Transverse colon (tissue), 4 donors: ENCODE measurements around the gene GSK3B. TPM values are rescaled to one million over a fixed set of nuclear protein-coding genes. Genes with fewer than 3 reads are reported as not detected.

Experiments used
- DNase-seq: peaks from one replicate; pipeline ENCODE4 v3.0.0-alpha.2; 2019
- H3K27ac ChIP-seq, 4 donors: fragments of 200-600 bp; sonication (generic); 2 replicates each; pipeline ENCODE4 v1.5.1; 2016 to 2018; ENCODE audit warnings: inconsistent platforms in 4 of 4
- H3K27me3 ChIP-seq: fragments of 200-600 bp; sonication (generic); 2 replicates; pipeline ENCODE4 v1.5.1; 2017; ENCODE audit warnings: inconsistent platforms
- H3K36me3 ChIP-seq, 4 donors: fragments of 200-600 bp; sonication (generic); 2 replicates each; pipeline ENCODE4 v1.5.1; 2017 to 2019; ENCODE audit warnings: inconsistent platforms in 4 of 4
- H3K4me1 ChIP-seq, 4 donors: fragments of 200-600 bp; sonication (generic); 2 replicates each; pipeline ENCODE4 v1.5.1; 2017 to 2020; ENCODE audit warnings: inconsistent platforms in 4 of 4
- H3K4me3 ChIP-seq, 4 donors: fragments of 200-600 bp; sonication (generic); 1 replicate in 1 of 4; 2 replicates in 3 of 4; pipeline versions ENCODE4 v1.5.1 to v1.6.1; 2017 to 2019; ENCODE audit warnings: inconsistent platforms in 4 of 4
- H3K9me3 ChIP-seq, 2 donors: fragments of 200-600 bp; sonication (generic); 2 replicates each; pipeline ENCODE4 v1.5.1; 2017 to 2019; ENCODE audit warnings: inconsistent platforms in 2 of 2
- EP300 ChIP-seq: sonication (generic); formaldehyde crosslinking; IDR thresholded peaks from one replicate; pipeline ENCODE4 v1.6.1; 2017; ENCODE audit warnings: antibody characterized with exemption, low read depth
- POLR2A ChIP-seq: fragments of 450-650 bp; IDR thresholded peaks from one replicate; pipeline ENCODE4 v1.6.1; 2016; ENCODE audit warnings: antibody characterized with exemption, mild to moderate bottlenecking, moderate library complexity
- POLR2AphosphoS5 ChIP-seq, 3 donors: sonication (generic); formaldehyde crosslinking; IDR thresholded peaks; one replicate each; pipeline ENCODE4 v1.6.1; 2016; ENCODE audit warnings: antibody characterized with exemption in 3 of 3
- WGBS, 2 donors: methylation state at CpG; one replicate each; pipeline ENCODE4 v1.1.5; 2018; ENCODE audit warnings: low coverage in 1 of 2; 5-methylcytosine and 5-hydroxymethylcytosine counted together
- in situ Hi-C, 4 donors: fragments of 200-750 bp; cut with MboI; loops; one replicate each; pipeline versions ENCODE4 v1.15.0 to v1.15.1; 2017; ENCODE audit warnings: low sequenced_read_pairs in 3 of 4, low pct_ligation_motif_present in 1 of 4, low pct_unique_long_range_greater_than_20kb in 1 of 4
- intact Hi-C: fragments of 100-400 bp; cut with DNase I; formaldehyde crosslinking; loops from one replicate; pipeline ENCODE4 v1.15.1; 2023; ENCODE audit warnings: low total_unique reads
- total RNA-seq, 4 donors: library from RNA; depleted of rRNA; stranded (reverse); fragments of >200 nt; gene quantifications; one replicate each; pipeline ENCODE4 v1.1.0, GENCODE V29; 2016
- TF ChIP-seq, protein P1 (sequence below), 5 experiments: fragments of 200-600 bp in 3 of 5; fragments of 450-650 bp in 2 of 5; sonication (generic) in 3 of 5; IDR thresholded peaks; 1 replicate in 2 of 5; 2 replicates in 3 of 5; pipeline ENCODE4 v1.5.1; 2016 to 2017; ENCODE audit warnings: antibody characterized with exemption in 5 of 5, inconsistent platforms in 3 of 5, mild to moderate bottlenecking in 2 of 5, moderate library complexity in 1 of 5

The GSK3B gene
- total RNA-seq, 4 donors from 2014 or later: 14.7 to 35.9 (median 24.2) TPM

DNA sequence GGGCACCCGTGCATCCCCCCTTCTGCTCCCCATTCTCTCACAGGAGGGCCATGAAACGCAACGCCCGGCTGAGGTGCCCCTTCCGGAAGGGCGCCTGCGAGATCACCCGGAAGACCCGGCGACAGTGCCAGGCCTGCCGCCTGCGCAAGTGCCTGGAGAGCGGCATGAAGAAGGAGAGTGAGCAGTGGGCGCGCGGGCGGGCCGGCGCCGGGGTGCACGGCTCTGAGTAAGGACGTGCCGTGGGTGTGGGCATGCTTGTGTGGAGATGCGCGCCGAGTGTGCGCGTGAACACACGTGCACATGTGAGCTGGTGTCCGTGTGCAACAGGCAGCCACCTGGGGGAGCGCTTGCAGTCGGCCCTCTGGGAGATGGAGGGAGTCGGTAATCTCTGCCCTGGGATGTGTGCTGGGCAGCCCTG is 284.2 kb downstream of the GSK3B start:
- Histone ChIP-seq H3K36me3 (no peaks in the 10 kb centered on the region), H3K27ac (no peak overlapping the region), H3K9me3 (no peaks in the 10 kb centered on the region), H3K4me3 (peak overlapping the region; percentile 15 to 52 (median 28)), H3K27me3 (no peaks in the 10 kb centered on the region), H3K4me1 (no peaks in the 10 kb centered on the region)
- 45% methylated on average over 21 of the region's 33 CpGs; no CpG with 5 or more reads in 1 of the 2 donors for WGBS, 2 donors
- TF ChIP-seq, protein P1, sequence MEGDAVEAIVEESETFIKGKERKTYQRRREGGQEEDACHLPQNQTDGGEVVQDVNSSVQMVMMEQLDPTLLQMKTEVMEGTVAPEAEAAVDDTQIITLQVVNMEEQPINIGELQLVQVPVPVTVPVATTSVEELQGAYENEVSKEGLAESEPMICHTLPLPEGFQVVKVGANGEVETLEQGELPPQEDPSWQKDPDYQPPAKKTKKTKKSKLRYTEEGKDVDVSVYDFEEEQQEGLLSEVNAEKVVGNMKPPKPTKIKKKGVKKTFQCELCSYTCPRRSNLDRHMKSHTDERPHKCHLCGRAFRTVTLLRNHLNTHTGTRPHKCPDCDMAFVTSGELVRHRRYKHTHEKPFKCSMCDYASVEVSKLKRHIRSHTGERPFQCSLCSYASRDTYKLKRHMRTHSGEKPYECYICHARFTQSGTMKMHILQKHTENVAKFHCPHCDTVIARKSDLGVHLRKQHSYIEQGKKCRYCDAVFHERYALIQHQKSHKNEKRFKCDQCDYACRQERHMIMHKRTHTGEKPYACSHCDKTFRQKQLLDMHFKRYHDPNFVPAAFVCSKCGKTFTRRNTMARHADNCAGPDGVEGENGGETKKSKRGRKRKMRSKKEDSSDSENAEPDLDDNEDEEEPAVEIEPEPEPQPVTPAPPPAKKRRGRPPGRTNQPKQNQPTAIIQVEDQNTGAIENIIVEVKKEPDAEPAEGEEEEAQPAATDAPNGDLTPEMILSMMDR (IDR thresholded peaks at IDR 0.05): no peak
- TF ChIP-seq POLR2A: no peak
- no peak for TF ChIP-seq EP300
- no peak for TF ChIP-seq POLR2AphosphoS5 (IDR thresholded peaks at IDR 0.05)
- in situ Hi-C loops: no loop called here
- intact Hi-C loops: no loop called here
- peak; percentile 15 for DNase-seq

DNA sequence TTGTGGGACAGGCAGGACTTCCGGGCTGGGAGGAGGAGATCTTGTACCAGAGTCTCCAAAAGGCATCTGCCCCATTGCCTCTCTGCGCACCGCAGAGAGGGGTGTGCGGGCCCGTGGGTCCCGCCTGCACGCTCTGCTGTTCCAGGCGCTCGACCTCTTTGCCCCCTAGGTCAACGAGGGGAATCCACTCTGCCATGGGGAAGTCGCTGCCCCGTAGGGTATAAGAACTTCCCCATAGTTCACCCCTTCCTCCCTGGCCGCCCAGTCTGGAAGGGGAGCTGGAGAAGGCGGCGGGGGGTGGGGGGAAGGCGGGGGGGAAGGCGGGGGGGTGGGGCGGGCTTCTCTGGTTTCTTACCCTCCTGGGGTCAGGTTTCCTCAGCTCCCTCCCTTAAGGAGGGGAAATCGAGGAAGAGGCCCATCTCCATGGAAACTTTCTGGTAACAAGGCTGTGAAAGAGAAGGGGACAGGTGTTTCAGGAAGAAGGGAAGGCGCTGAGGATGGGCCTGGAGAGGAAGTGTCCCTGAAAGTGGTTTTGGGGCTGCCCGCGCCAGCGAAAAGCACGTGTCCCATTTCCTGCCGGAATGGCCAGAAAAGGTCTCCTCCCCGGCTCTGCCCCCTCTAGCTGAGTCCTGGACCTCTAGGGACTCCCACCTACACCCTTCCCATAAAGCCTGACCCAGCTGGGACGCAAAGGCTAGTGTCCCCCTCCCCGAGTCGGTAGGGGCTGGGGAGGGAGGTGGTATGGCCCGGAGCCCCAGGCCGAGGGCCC is 284.8 kb downstream of the GSK3B start:
- Histone ChIP-seq H3K9me3 (no peaks in the 10 kb centered on the region), H3K36me3 (no peaks in the 10 kb centered on the region), H3K4me1 (no peaks in the 10 kb centered on the region), H3K4me3 (peak overlapping the region; percentile 15 to 52 (median 28)), H3K27me3 (no peaks in the 10 kb centered on the region), H3K27ac (no peak overlapping the region)
- intact Hi-C loops: no loop called here
- in situ Hi-C loops: no loop called here
- no peak for DNase-seq
- WGBS, 2 donors: 60 to 63% methylated on average over 7 to 31 of the region's 31 CpGs
- TF ChIP-seq POLR2A (no peak), POLR2AphosphoS5 (IDR thresholded peaks at IDR 0.05) (no peak), EP300 (no peak)
- TF ChIP-seq, protein P1 (IDR thresholded peaks at IDR 0.05): no peak

DNA sequence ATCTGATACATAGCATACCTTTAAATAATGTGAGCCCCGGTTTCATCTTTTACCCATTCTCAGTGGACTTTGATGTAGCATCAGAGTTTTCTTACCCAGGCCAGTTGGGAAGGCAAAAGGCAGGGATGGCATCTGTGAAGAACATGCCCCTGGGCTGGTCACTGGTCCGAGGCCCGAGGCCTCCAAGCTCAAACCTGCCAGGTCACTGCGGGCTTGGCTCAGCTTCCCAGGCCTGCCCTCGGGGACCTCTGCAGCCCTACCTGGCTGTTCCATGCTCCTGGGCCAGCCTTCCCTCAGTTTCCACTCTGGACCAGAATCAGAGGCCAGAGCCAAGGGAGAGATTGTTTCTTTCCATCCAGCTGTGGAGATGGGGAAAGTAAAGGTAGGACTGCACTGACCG is 285.4 kb downstream of the GSK3B start:
- H3K36me3 ChIP-seq: no peaks in the 10 kb centered on the region
- intact Hi-C loops: no loop called here
- 98% methylated on average over 6 of the region's 6 CpGs; no CpG with 5 or more reads in 1 of the 2 donors for WGBS, 2 donors
- no peaks in the 10 kb centered on the region for H3K4me1 ChIP-seq
- H3K4me3 ChIP-seq: no peak overlapping the region
- TF ChIP-seq POLR2A (no peak), EP300 (no peak), POLR2AphosphoS5 (IDR thresholded peaks at IDR 0.05) (no peak)
- TF ChIP-seq, protein P1 (IDR thresholded peaks at IDR 0.05): no peak
- no peak overlapping the region for H3K27ac ChIP-seq
- no peaks in the 10 kb centered on the region for H3K9me3 ChIP-seq
- no peak for DNase-seq
- no peaks in the 10 kb centered on the region for H3K27me3 ChIP-seq
- in situ Hi-C loops: no loop called here

DNA sequence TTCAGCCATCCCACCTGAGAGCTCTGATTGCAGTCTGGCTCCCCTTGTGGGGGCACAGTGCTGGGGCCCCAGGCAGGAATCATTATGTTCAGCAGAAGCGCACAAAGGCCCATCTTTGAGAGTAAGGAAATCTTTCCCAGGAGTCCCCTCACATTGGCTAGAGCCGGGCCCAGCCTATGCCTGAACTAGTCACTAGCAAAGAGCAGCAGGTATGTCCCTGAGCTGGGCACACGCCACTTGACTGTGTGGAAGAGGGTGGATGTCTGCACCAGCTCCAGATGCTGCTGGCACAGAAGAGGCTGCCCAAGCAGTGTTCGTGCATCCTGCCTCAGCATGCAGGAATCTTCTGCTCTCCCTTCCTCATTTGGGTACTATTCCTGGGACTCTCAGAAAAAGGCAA is 286.0 kb downstream of the GSK3B start:
- Histone ChIP-seq H3K27me3 (no peaks in the 10 kb centered on the region), H3K9me3 (no peaks in the 10 kb centered on the region), H3K27ac (no peak overlapping the region), H3K4me3 (no peak overlapping the region), H3K36me3 (no peaks in the 10 kb centered on the region), H3K4me1 (no peaks in the 10 kb centered on the region)
- intact Hi-C loops (no loop called here), in situ Hi-C loops (no loop called here)
- no peak for DNase-seq
- 94% methylated on average over 4 of the region's 4 CpGs; no CpG with 5 or more reads in 1 of the 2 donors for WGBS, 2 donors
- TF ChIP-seq POLR2A (no peak), EP300 (no peak), POLR2AphosphoS5 (IDR thresholded peaks at IDR 0.05) (no peak)
- TF ChIP-seq, protein P1 (IDR thresholded peaks at IDR 0.05): no peak
